Measurements from ENCODE around the gene CD1B. TPM values are rescaled to one million over a fixed set of nuclear protein-coding genes. Genes with fewer than 3 reads are reported as not detected.

CD1B gene
- total and polyA plus RNA-seq, 2 donors (not counting 3 experiments of a cell fraction or from before 2014, with no cell fraction given): not detected

DNA sequence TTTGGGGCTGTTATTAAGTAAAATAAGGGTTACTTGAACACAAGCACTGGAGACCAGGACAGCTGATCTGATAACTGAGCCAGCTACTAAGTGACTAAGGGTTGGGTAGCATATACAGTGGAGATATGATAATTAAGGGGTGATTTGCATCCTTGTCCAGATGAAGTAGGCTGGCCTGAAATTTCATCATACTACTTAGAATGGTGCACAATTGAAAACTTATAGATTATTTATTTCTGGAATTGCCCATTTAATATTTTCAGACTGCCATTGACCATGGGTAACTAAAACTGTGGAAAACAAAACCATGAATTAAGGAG is 3.8 kb upstream of the CD1B start:
- Histone ChIP-seq H3K27ac (ENCODE audit: insufficient read depth, low read depth, low read length) (no peak overlapping the region), H3K4me3 (replicated peaks in 1 of 3; ENCODE audit: insufficient read depth in 1 of 3, low read depth in 1 of 3, low read length in 3 of 3) (no peak overlapping the region), H3K9me1 (replicated peaks; ENCODE audit: control insufficient read depth, extremely low read depth, insufficient read depth, low read length) (no peaks in the 10 kb centered on the region), H3K4me1 (ENCODE audit: control insufficient read depth, extremely low read depth, insufficient read depth, low read length) (no peaks in the 10 kb centered on the region), H2AFZ (ENCODE audit: low read depth, low read length) (no peak overlapping the region), H3K4me2 (ENCODE audit: insufficient read depth, low read length) (no peak overlapping the region), H4K20me1 (replicated peaks; ENCODE audit: control insufficient read depth, extremely low read depth, insufficient read depth, low read length) (no peaks in the 10 kb centered on the region), H3K27me3 (ENCODE audit: control insufficient read depth in 2 of 2, insufficient read depth in 2 of 2, low read length in 2 of 2) (no peaks in the 10 kb centered on the region), H3K79me2 (ENCODE audit: control insufficient read depth, insufficient read depth, low read length) (no peaks in the 10 kb centered on the region), H3K9ac (replicated peaks; ENCODE audit: extremely low read depth, insufficient read depth, low read length) (no peak overlapping the region), H3K9me3 (replicated peaks; ENCODE audit: control insufficient read depth, insufficient read depth, low read length) (no peaks in the 10 kb centered on the region), H3K36me3 (ENCODE audit: control insufficient read depth in 2 of 2, extremely low read depth in 1 of 2, insufficient read depth in 2 of 2, low read length in 2 of 2) (no peaks in the 10 kb centered on the region)
- intact Hi-C loops (cut with micrococcal nuclease): no loop called here
- FAIRE-seq (no peak), DNase-seq (ENCODE audit: low read depth, low spot score) (no peak)
- no TSS peak for BruUV-seq (replicated peaks)
- dilution Hi-C loops (cut with MboI; ENCODE audit: extremely low pct_ligation_motif_present, low sequenced_read_pairs): no loop called here
- TF ChIP-seq JUN (IDR thresholded peaks at IDR 0.05; ENCODE audit: borderline replicate concordance, insufficient read depth, insufficient read length, low read depth) (no peak), POLR2AphosphoS5 (IDR thresholded peaks at IDR 0.05; ENCODE audit: insufficient read depth, low read depth, low read length) (no peak), FOS (IDR thresholded peaks at IDR 0.05; ENCODE audit: borderline replicate concordance, insufficient read depth, low read length) (no peak)
- TF ChIP-seq, protein P1, sequence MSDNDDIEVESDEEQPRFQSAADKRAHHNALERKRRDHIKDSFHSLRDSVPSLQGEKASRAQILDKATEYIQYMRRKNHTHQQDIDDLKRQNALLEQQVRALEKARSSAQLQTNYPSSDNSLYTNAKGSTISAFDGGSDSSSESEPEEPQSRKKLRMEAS (IDR thresholded peaks at IDR 0.05; ENCODE audit: insufficient read depth, insufficient read length): no peak
- TF ChIP-seq, protein P2, sequence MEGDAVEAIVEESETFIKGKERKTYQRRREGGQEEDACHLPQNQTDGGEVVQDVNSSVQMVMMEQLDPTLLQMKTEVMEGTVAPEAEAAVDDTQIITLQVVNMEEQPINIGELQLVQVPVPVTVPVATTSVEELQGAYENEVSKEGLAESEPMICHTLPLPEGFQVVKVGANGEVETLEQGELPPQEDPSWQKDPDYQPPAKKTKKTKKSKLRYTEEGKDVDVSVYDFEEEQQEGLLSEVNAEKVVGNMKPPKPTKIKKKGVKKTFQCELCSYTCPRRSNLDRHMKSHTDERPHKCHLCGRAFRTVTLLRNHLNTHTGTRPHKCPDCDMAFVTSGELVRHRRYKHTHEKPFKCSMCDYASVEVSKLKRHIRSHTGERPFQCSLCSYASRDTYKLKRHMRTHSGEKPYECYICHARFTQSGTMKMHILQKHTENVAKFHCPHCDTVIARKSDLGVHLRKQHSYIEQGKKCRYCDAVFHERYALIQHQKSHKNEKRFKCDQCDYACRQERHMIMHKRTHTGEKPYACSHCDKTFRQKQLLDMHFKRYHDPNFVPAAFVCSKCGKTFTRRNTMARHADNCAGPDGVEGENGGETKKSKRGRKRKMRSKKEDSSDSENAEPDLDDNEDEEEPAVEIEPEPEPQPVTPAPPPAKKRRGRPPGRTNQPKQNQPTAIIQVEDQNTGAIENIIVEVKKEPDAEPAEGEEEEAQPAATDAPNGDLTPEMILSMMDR (IDR thresholded peaks at IDR 0.05; ENCODE audit: extremely low read depth in 1 of 2, insufficient read depth in 1 of 2, low read depth in 1 of 2, low read length in 2 of 2): no peak
- POLR2A ChIA-PET: no interaction called here
- CTCF ChIA-PET: no interaction called here

Measured in endothelial cell of umbilical vein (primary cell).